Activated T-cell treated with anti-CD3 and anti-CD28 coated beads, Interleukin-2, amount 50 U/mL, for 48 hours (primary cell): ENCODE measurements around the gene CLCN6.

Experiments used
- DNase-seq, 2 experiments: peaks; one replicate each; pipeline ENCODE4 v3.0.0-alpha.2; 2020

The CLCN6 gene

DNA sequence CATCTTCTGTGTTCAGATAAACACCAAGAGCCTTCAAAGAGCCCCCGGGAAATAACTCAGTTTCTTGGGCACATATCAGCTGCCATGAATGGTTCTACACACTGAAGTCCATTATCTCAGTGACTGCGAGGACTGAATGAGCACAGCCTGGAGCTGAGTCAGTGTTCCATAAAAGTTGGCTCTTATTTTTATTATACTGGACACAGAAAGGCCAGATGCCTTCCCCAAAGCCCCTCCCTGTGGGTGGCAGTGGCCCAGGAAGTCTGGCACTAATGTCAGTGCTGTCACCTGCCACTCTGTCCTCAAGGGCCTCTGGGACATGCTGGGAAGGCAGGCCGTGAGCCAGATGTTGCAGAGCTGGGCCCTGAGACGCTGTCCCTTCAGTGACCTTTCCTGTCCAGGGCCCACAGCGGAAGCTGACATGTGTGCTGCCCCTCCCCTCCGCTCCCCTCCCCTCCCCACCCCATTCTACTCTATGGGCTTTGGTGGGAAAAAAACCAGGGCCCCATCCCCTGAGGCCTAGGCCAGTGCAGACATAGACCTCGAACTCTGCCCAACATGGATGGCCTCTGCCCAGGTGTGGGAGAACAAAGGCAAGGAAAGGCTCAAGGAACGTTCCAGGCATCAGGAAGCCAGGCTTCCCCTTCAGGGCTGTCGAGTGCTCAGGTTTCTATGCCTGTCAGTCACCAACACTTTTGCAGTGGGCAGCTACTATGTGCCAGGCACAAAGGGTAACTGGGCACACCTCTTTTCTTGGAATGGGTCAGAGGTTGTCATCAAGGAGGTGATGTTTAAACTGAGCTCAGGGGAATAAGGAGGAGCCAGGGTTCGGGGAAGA lies 75.1 kb downstream of the CLCN6 start:
- no peak for DNase-seq

DNA sequence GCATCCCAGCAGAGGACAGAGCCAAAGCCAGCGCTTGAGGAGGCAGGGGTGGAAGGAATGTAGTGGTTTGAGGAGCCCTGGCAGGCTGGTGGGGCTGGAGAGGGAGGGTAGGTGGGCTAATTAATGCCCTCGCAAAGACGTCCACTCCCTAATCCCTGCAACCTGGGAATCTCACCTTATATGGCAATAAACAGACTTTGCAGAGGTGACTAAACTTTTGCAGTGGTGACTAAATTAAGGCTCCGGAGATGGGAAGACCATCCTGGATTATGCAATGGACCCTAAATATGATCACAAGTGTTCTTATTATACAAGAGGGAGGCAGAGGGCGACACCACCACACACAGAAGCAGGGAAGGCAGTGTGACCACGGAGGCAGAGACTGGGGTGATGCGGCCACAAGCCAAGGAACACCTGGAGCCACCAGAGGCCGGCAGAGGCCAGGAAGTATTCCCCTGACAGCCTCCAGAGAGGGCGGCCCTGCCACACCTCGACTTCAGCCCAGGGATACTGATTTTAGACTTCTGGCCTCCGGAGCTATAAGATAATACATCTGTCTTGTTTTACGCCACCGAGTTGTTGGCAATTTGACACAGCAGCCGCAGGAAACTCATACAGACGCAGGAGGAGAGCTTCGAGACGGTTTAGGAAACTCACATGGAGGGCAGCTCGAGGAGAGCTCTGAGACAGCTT lies 75.9 kb downstream of the CLCN6 start:
- no peak for DNase-seq

DNA sequence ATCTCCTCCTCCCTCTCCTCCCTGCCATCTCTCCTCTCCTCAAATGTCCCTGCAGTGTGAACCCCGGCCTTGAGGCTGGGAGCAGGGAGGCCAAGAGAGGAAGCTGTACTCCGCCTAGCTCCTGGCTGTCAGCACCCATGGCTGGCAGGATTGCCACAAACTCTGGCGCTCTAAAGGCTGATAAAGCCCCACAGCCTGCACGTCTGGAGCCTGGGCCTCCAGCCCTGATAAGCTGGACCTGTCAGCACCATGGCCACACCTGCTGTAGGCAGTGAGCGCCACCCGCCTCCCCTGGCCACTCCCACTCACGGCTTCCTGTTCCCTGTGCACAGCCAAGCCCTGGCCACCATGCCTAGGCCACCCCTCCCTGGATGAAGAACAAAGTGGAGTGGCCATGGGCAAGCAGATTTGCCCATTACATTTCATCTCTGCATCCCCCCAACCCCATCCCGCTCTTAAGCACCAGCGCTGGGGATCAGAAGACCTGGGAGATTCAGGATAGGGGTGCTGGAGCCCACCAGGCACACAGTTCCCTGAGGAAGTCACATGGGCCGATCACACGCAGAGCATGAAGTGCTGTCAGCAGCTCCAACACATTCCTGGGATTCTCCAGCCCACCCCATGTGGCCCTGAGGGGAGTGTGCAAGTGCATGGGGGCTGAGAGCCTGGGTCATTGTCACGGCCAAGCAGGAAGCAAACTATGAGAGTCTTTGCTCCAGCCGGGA lies 77.0 kb downstream of the CLCN6 start:
- DNase-seq: no peak

DNA sequence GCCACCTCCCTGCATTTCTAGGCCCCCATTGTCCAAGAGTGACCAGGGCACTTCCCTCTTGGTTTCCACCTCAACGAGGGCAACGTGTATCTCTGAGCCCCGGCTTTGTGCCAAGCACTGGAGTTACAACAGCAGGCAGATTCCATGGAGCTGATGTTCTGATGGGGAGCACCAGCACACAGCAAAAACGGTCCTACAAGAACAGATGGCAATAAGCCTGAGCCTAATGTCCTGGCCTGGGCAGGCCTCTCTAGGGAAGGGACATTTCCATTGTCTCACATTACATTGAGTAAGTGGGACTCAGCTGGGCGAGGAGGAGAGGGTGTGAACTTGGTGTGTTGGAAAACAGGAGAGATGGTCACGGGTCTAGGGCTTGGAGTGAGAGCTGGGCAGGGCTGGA lies 79.9 kb downstream of the CLCN6 start:
- no peak for DNase-seq

DNA sequence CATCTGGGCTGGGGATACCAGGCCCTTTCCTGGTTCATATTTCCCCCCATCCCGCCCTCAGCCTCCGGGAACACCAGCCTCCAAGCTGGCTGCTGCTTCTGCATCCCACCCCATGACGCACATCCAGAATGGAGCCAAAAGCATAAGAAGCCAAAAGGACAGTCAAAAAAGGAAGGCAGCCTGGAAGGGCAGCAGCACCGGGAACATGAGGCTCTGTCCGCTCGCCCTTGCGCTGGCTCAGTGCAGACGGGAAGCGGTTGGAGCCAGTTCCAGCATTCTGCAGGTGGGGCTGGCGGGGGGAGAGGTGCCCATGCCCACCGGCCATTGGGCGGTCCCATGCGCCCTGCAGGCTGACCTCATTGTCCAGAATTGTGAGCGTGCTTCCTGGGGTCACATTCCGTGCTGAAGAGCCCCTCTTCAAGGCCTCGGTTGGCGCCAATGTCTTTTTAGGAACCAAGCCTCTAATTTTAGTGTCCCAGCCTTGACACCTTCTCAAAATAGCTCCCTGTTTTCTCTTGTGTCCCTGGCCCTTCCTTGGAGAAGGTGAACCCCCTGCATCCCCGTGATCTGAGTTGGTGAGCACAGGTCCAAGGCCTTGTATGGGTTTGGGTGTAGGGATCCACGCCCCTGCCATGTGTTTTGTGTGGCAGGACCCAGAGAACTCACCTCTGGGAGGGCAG lies 81.1 kb downstream of the CLCN6 start:
- DNase-seq: no peak

DNA sequence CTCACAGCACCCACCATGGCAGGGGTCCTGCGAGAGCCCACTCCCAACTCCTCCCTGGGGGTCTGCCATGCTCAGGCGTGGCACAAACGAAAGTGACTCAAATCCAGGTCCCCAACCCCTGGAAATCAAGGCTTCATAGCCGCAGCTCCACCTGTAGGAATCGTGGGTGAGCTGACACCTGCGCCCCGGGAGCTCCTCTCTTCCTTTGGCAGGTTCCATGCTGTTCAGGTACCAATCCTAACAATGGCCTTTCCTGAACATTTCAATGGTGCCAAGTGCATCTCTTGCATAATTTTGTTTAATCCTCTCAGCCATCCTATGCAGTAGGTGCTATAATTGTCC lies 81.6 kb downstream of the CLCN6 start:
- no peak for DNase-seq

DNA sequence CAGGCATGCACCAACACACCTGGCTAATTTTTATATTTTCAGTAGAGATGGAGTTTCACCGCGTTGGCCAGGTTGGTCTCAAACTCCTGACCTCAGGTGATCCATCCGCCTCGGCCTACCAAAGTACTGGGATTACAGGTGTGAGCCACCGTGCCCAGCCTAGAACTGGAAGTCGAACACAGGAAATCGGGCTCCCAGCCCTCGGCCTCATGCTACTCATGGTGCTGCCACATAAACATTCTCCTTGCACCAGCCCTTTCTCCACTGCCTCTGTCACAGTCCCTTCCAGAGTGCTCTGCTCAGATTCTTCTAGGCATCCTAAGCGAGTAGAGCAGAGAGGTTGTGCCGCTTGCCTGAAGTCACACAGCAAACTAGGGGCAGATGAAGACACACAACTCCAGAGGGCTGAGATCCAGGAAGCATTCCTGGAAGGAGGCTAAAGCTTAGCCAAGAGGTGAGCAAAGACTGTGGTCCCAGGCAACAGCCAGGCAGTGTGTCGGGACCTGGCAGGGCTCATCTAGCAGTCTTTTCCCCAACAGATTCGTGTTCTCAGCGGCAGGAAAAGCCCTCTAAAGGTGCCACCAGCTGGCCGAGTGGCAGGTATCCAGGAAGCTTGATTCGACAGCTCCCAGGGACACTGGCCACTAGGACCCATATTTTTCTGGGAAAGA lies 82.3 kb downstream of the CLCN6 start:
- DNase-seq: no peak

DNA sequence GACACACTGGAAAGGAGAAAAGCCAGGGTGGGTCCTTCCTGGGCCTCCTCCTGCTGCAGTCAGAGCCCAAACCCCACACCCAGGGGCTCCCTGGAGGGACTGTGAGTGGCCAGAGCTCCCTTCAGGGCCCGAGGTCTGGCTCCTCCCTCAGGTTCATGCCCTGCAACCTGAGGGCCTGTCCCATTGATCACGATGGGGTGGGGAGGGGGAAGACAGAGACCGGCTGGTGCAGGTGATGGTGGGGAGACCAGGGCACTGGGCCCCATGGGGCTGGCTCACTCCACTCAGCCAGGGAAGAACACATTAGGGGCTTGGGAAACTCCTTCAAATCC lies 82.9 kb downstream of the CLCN6 start:
- DNase-seq: no peak

DNA sequence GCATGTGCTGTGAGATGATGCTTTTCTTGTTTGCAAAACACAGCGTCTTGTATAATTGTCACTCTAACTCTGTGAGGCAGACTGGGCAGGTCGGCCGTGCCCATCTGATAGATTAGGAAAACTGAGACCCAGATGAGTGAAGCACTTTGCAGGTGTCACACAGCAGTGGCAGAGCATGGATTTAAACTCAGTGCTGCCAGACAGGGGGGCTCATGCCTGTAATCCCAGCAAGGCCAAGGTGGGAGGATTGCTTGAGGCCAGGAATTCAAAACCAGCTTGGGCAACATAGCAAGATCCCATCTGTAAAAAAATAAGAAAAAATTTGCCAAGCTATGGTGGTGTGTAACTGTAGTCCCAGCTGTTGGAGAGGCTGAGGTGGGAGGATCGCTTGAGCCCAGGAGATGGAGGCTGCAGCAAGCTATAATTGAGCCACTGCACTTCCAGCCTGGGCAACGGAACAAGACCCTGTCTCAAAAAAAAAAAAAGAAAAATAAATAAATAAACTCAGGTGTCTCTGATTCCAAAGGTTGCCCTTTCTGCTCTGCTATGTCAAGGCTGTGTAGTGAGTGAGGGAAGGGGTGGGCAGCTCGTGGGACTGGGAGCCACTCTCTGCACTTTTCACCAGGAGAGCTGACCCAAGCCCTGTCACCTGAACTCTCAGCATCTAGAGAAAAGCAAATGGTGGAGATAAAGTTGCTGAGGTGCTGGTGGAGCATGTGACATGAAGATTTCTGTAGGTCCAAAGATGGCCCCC lies 85.6 kb downstream of the CLCN6 start:
- no peak for DNase-seq
